Uterus (tissue), 4 donors: ENCODE results near the gene MYOZ3. TPM values are rescaled to one million over a fixed set of nuclear protein-coding genes. Genes with fewer than 3 reads are reported as not detected.

Experiments
- DNase-seq, 2 donors: peaks; one replicate each; pipeline ENCODE4 v3.0.0-alpha.2; 2019 to 2020
- H3K27ac ChIP-seq, 2 donors: fragments of 200-600 bp; sonication (generic); 1 replicate in 1 of 2; 2 replicates in 1 of 2; pipeline ENCODE4 v1.5.1; 2016 to 2018
- H3K27me3 ChIP-seq, 2 donors: fragments of 200-600 bp; sonication (generic); one replicate each; pipeline ENCODE4 v1.5.1; 2018 to 2019; ENCODE audit warnings: control low read depth in 1 of 2
- H3K36me3 ChIP-seq, 2 donors: fragments of 200-600 bp; sonication (generic); one replicate each; pipeline ENCODE4 v1.5.1; 2019; ENCODE audit warnings: control low read depth in 1 of 2
- H3K4me1 ChIP-seq, 2 donors: fragments of 200-600 bp; sonication (generic); one replicate each; pipeline ENCODE4 v1.5.1; 2018 to 2019; ENCODE audit warnings: control low read depth in 1 of 2
- H3K4me3 ChIP-seq, 2 donors: fragments of 200-600 bp; sonication (generic); 1 replicate in 1 of 2; 2 replicates in 1 of 2; pipeline ENCODE4 v1.5.1; 2018 to 2019; ENCODE audit warnings: mild to moderate bottlenecking in 1 of 2
- H3K9me3 ChIP-seq, 2 donors: fragments of 200-600 bp; sonication (generic); one replicate each; pipeline ENCODE4 v1.5.1; 2019; ENCODE audit warnings: control low read depth in 1 of 2
- POLR2A ChIP-seq, 2 donors: fragments of 450-650 bp; IDR thresholded peaks; one replicate each; pipeline ENCODE4 v1.6.1; 2016; ENCODE audit warnings: antibody characterized with exemption in 2 of 2, mild to moderate bottlenecking in 1 of 2, moderate library complexity in 1 of 2
- intact Hi-C: fragments of 100-400 bp; cut with DNase I; formaldehyde crosslinking; loops from one replicate; pipeline ENCODE4 v1.15.1; 2023; ENCODE audit warnings: low total_unique reads
- total RNA-seq, 4 donors: library from RNA; depleted of rRNA in 3 of 4; stranded (reverse); fragments of >200 nt in 3 of 4; gene quantifications; one replicate each; pipeline versions ENCODE4 v1.1.0 to v1.2.4, GENCODE V29; 2014 to 2023
- TF ChIP-seq, protein P1 (sequence below), 4 experiments: fragments of 200-600 bp in 2 of 4; fragments of 450-650 bp in 2 of 4; sonication (generic) in 2 of 4; IDR thresholded peaks; one replicate each; pipeline ENCODE4 v1.5.1; 2016 to 2019; ENCODE audit warnings: antibody characterized with exemption in 4 of 4, mild to moderate bottlenecking in 2 of 4, moderate library complexity in 1 of 4
- donor health status: DM: yes; HTN: yes; CAD: no.

MYOZ3 gene
- total RNA-seq, 4 donors from 2014 or later: 3.2 to 69.1 (median 3.4) TPM; not detected in 1

DNA sequence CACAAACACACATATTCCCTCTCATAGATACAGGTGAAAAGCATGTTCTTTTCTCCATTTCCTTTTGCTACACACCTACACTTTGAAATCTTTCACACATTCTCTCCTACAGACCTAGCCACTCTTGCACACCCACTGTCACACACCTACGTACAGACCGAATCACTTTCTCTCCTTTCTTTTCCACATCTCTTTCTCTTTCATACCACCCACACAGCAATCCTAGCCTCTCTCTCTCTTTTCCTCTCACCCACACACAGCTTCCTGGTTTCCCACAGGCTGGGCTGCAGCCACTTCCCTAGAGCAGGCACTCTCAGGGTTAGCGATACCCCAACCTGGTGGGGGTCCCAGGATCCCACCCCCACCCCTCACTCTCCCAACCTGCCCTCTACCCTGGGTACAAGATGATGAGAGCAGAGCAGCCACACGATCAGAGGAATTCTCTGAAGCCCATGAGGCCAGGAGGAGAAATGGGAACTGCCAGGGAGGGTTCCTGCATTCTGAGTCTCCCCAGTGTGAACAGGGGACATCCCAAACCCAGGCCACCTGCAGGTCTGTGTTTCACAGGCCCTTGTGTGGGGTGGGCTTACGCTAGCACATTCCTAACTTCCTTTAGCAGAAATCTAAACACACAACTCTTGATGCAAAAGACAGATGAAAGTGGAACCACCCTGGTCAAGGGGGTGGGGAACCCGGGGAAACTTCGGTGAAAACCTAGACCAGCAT lies 37.7 kb upstream of the MYOZ3 start:
- no peaks in the 10 kb centered on the region for H3K9me3 ChIP-seq
- no peak for TF ChIP-seq POLR2A (IDR thresholded peaks at IDR 0.05)
- TF ChIP-seq, protein P1, sequence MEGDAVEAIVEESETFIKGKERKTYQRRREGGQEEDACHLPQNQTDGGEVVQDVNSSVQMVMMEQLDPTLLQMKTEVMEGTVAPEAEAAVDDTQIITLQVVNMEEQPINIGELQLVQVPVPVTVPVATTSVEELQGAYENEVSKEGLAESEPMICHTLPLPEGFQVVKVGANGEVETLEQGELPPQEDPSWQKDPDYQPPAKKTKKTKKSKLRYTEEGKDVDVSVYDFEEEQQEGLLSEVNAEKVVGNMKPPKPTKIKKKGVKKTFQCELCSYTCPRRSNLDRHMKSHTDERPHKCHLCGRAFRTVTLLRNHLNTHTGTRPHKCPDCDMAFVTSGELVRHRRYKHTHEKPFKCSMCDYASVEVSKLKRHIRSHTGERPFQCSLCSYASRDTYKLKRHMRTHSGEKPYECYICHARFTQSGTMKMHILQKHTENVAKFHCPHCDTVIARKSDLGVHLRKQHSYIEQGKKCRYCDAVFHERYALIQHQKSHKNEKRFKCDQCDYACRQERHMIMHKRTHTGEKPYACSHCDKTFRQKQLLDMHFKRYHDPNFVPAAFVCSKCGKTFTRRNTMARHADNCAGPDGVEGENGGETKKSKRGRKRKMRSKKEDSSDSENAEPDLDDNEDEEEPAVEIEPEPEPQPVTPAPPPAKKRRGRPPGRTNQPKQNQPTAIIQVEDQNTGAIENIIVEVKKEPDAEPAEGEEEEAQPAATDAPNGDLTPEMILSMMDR (IDR thresholded peaks at IDR 0.05): no peak
- no peak for DNase-seq
- no peaks in the 10 kb centered on the region for H3K27me3 ChIP-seq
- intact Hi-C loops: no loop called here
- H3K4me1 ChIP-seq: peaks cover 8 to 16% of the 10 kb centered on the region in 2 donors
- no peak overlapping the region for H3K4me3 ChIP-seq
- H3K36me3 ChIP-seq: no peaks in the 10 kb centered on the region
- peak overlapping the region; percentile 85 to 90 for H3K27ac ChIP-seq

GRCh38 chr5:150623878-150624216 lies 37.2 kb upstream of the MYOZ3 start:
- H3K27me3 ChIP-seq: no peaks in the 10 kb centered on the region
- no peaks in the 10 kb centered on the region for H3K9me3 ChIP-seq
- H3K36me3 ChIP-seq: no peaks in the 10 kb centered on the region
- peak overlapping the region; percentile 85 to 90 for H3K27ac ChIP-seq
- no peak for TF ChIP-seq POLR2A (IDR thresholded peaks at IDR 0.05)
- TF ChIP-seq, protein P1 (IDR thresholded peaks at IDR 0.05): no peak
- peaks cover 2 to 11% of the 10 kb centered on the region in 2 donors for H3K4me1 ChIP-seq
- DNase-seq: no peak
- H3K4me3 ChIP-seq: no peak overlapping the region
- intact Hi-C loops: no loop called here

DNA sequence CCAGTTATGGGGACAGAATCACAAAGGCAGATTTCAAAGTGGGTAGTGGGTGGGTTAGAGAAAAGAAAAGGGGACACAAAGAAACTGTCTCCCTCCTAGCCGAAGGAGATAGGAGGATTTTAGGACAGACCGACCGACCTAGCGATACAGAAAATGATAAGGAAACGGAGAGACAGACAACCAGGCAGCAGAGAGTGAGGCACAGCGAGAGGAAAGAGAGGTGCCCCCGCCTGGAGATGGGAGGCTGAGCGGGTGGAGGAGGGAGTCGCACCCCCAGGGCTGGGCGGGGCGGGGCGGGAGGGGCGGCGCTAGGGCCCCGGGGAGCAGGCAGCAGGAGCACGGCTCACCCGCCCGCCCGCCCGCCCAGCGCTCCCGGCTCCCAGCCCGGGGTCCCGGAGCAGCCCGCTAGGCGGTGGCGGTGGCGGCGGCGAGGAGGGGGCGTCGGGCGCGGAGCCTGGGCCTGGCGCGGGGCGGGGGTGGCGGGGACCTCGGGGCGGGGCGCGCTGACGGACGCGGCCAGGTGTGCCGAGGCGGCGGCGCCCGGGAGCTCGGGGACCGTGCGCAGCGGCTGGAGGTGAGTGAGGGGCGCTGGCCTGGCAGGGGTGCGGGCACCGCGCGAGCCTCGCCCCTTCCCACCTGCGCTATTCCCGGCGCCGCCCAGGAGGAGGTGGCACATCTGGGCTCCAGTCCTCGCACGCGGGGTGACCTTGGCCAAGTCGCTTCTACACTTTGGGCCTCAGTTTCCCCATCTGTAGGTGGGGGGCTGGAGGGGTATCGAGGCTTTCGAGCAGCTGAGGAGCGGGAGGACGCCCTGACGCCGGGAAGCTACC lies 36.5 kb upstream of the MYOZ3 start:
- H3K36me3 ChIP-seq: no peaks in the 10 kb centered on the region
- TF ChIP-seq, protein P1 (IDR thresholded peaks at IDR 0.05): peak in 1 of 4 experiments; percentile 7
- no peak for TF ChIP-seq POLR2A (IDR thresholded peaks at IDR 0.05)

GRCh38 chr5:150625164-150625535 lies 35.9 kb upstream of the MYOZ3 start:
- intact Hi-C loops: no loop called here
- no peak for TF ChIP-seq POLR2A (IDR thresholded peaks at IDR 0.05)
- TF ChIP-seq, protein P1 (IDR thresholded peaks at IDR 0.05): no peak
- peak overlapping the region; percentile 58 to 64 for H3K4me3 ChIP-seq
- peak; percentile 62 to 64 for DNase-seq
- no peaks in the 10 kb centered on the region for H3K9me3 ChIP-seq
- H3K27me3 ChIP-seq: no peaks in the 10 kb centered on the region
- no peaks in the 10 kb centered on the region for H3K36me3 ChIP-seq
- no peaks in the 10 kb centered on the region for H3K4me1 ChIP-seq
- H3K27ac ChIP-seq: peak overlapping the region; percentile 85 to 90

More for the DNA sequence above, 36.5 kb upstream of the MYOZ3 start:
- intact Hi-C loops: no loop called here
- H3K27ac ChIP-seq: peak overlapping the region; percentile 85 to 90
- peak overlapping the region; percentile 58 to 64 for H3K4me3 ChIP-seq
- peaks cover 0 to 4% of the 10 kb centered on the region in 2 donors for H3K4me1 ChIP-seq
- no peaks in the 10 kb centered on the region for H3K27me3 ChIP-seq
- H3K9me3 ChIP-seq: no peaks in the 10 kb centered on the region
- DNase-seq: no peak
